Measurements from ENCODE around the gene RTN3. TPM values are rescaled to one million over a fixed set of nuclear protein-coding genes. Genes with fewer than 3 reads are reported as not detected.

RTN3 gene
- polyA plus RNA-seq, 3 donors from 2014 or later = 47.8 to 87.9 (median 62.6) TPM

Other genes with a start within 250 kb of the RTN3 start
- gene PLAAT5, start 190.3 kb upstream of the RTN3 start, polyA plus RNA-seq = 1 to 10 TPM in 2 of 3 donors, under 1 TPM in 1; 0.63 to 3.8 (median 1.5) TPM
- 1 to 10 TPM in 1 of 3 donors, not detected in 2; 1.7 TPM for gene LGALS12, start 175.4 kb upstream of the RTN3 start, polyA plus RNA-seq
- gene PLAAT4, start 144.7 kb upstream of the RTN3 start, polyA plus RNA-seq = 100 to 1,000 TPM; 886 to 933 (median 906) TPM
- 1 to 10 TPM in 2 of 3 donors, not detected in 1; 2.8 to 3.0 TPM for gene PLAAT2, start 118.1 kb upstream of the RTN3 start, polyA plus RNA-seq
- 10 to 100 TPM; 63.6 to 85.2 (median 84.6) TPM for gene PLAAT3, start 67.1 kb upstream of the RTN3 start, polyA plus RNA-seq
- 10 to 100 TPM; 28.0 to 33.7 (median 29.8) TPM for gene ATL3, start 10.1 kb upstream of the RTN3 start, polyA plus RNA-seq
- under 1 TPM in 2 of 3 donors, not detected in 1; 0.11 to 0.12 TPM for gene ZFTA, start 87.3 kb downstream of the RTN3 start, polyA plus RNA-seq
- gene SPINDOC, start 132.0 kb downstream of the RTN3 start, polyA plus RNA-seq = 1 to 10 TPM in 2 of 3 donors, under 1 TPM in 1; 0.36 to 2.3 (median 1.2) TPM
- 10 to 100 TPM; 28.6 to 73.8 (median 31.6) TPM for gene MARK2, start 157.6 kb downstream of the RTN3 start, polyA plus RNA-seq
- not detected for gene RCOR2, start 235.7 kb downstream of the RTN3 start, polyA plus RNA-seq

All from immature natural killer cell (primary cell).